Dedifferentiated amniotic fluid mesenchymal stem cell (primary cell): ENCODE data around the gene L3MBTL3.
"Not testable (repeated sequence)": the region's sequence is repeated elsewhere in the genome, so short reads cannot be mapped to it uniquely, and the experiment has no call there.

Experiments
- DNase-seq: peaks from one replicate; pipeline ENCODE4 v3.0.0-alpha.2; 2016; ENCODE audit errors: extremely low spot score

The L3MBTL3 gene

GRCh38 chr6:130138909-130139242, 120.5 kb downstream of the L3MBTL3 start:
- DNase-seq: no peak

GRCh38 chr6:130140084-130140483, 121.7 kb downstream of the L3MBTL3 start:
- peak; percentile 50 for DNase-seq

- no peak for DNase-seq
Measured at GRCh38 chr6:130143709-130144108, 125.3 kb downstream of the L3MBTL3 start.

- DNase-seq: no peak
Measured at GRCh38 chr6:130147111-130147510, 128.7 kb downstream of the L3MBTL3 start.

- DNase-seq: no peak
Measured at GRCh38 chr6:130148181-130148580, 129.8 kb downstream of the L3MBTL3 start.

- not testable (repeated sequence) for DNase-seq
Measured at GRCh38 chr6:130149016-130149415, 130.6 kb downstream of the L3MBTL3 start.

- no peak for DNase-seq
Measured at GRCh38 chr6:130150906-130151305, 132.5 kb downstream of the L3MBTL3 start.

- no peak for DNase-seq
Measured at GRCh38 chr6:130152908-130153510, 134.6 kb downstream of the L3MBTL3 start.

GRCh38 chr6:130156908-130157307, 138.5 kb downstream of the L3MBTL3 start:
- no peak for DNase-seq

GRCh38 chr6:130158056-130158455, 139.7 kb downstream of the L3MBTL3 start:
- DNase-seq: no peak

- no peak for DNase-seq
Measured at GRCh38 chr6:130158548-130158947, 140.2 kb downstream of the L3MBTL3 start.

- no peak for DNase-seq
Measured at GRCh38 chr6:130159956-130160355, 141.6 kb downstream of the L3MBTL3 start.

- no peak for DNase-seq
Measured at GRCh38 chr6:130161683-130162404, 143.5 kb downstream of the L3MBTL3 start.

- DNase-seq: no peak
Measured at GRCh38 chr6:130162421-130162820, 144.0 kb downstream of the L3MBTL3 start.

GRCh38 chr6:130163266-130163665, 144.9 kb downstream of the L3MBTL3 start:
- no peak for DNase-seq

GRCh38 chr6:130164251-130164650, 145.9 kb downstream of the L3MBTL3 start:
- DNase-seq: no peak

GRCh38 chr6:130167655-130168054, 149.3 kb downstream of the L3MBTL3 start:
- no peak for DNase-seq

- DNase-seq: not testable (repeated sequence)
Measured at GRCh38 chr6:130170160-130170559, 151.8 kb downstream of the L3MBTL3 start.

- not testable (repeated sequence) for DNase-seq
Measured at GRCh38 chr6:130173377-130174004, 155.1 kb downstream of the L3MBTL3 start.

- DNase-seq: no peak
Measured at GRCh38 chr6:130176378-130176777, 158.0 kb downstream of the L3MBTL3 start.

- peak; percentile 29 for DNase-seq
Measured at GRCh38 chr6:130178692-130179091, 160.3 kb downstream of the L3MBTL3 start.

- DNase-seq: no peak
Measured at GRCh38 chr6:130182466-130182865, 164.1 kb downstream of the L3MBTL3 start.
